GM12878 (cell line): Measurements from ENCODE around the gene HPS3.

ENCODE experiments used
- BRCA1 ChIP-seq: IDR thresholded peaks from 2 replicates; pipeline ENCODE4 v1.6.1; 2011; ENCODE audit warnings: low read depth, low read length, improper control_type of control experiment
- CTCF ChIP-seq, 3 experiments: IDR thresholded peaks in 2 of 3; conservative IDR thresholded peaks in 1 of 3; 2 replicates each; pipeline ENCODE4 v1.5.1; 2011; ENCODE audit warnings: low read depth in 3 of 3, low read length in 3 of 3, mild to moderate bottlenecking in 3 of 3, control low read depth in 2 of 3, moderate library complexity in 2 of 3, inconsistent platforms in 1 of 3, mixed read lengths in 1 of 3; ENCODE audit not compliant: control insufficient read depth in 2 of 3, insufficient read depth in 1 of 3; ENCODE audit errors: extremely low read depth in 1 of 3

GRCh38 chr3:149104484-149104883 lies 25.0 kb upstream of the HPS3 start:
- no peak for TF ChIP-seq CTCF (IDR thresholded peaks at IDR 0.05 in 2 of 3, conservative IDR thresholded peaks at IDR 0.05 in 1 of 3; ENCODE audit: control insufficient read depth in 2 of 3, extremely low read depth in 1 of 3, insufficient read depth in 1 of 3, low read depth in 3 of 3, low read length in 3 of 3)
- TF ChIP-seq BRCA1: no peak
